ENCODE results near the gene HNRNPCL1. TPM values are rescaled to one million over a fixed set of nuclear protein-coding genes. Genes with fewer than 3 reads are reported as not detected.
"Not testable (repeated sequence)": the region's sequence is repeated elsewhere in the genome, so short reads cannot be mapped to it uniquely, and the experiment has no call there.

HNRNPCL1 gene
- not detected for total RNA-seq
- long read RNA-seq = 0 reads

DNA sequence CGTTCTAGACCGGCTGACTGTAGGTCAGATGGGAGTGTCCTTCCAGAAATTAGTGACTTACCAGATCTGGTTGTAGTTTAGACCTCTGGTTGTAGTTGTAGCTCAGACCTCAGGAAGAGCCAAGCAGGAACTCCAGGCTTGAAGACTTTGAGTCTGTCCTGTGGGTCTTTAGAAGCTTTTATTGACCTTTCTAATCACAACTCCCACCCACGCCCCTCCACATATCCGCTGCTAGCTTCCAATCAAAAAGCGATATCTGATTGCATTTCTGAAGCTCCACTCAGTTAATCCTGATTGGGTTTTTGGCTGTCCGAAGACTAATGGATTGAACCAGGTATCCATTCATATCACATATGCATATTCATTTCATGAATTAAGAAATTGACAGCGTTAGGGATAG is at the start of gene HNRNPCL1:
Gene HNRNPCL1, minus strand, starts transcription at position 101 of the 400 bp plus-strand sequence. CDS start 431 bp downstream, outside the sequence.
- H3K4me3 ChIP-seq; H3K36me3 ChIP-seq; H3K27ac ChIP-seq (replicated peaks); intact Hi-C loops (cut with micrococcal nuclease); H3K4me1 ChIP-seq; DNase-seq: not testable (repeated sequence)
- Histone ChIP-seq H3K9me3 (replicated peaks) (peaks cover 22% of the 10 kb centered on the region), H3K27me3 (ENCODE audit: low read depth) (peaks cover 35% of the 10 kb centered on the region)

- H3K27me3 ChIP-seq (ENCODE audit: low read depth); H3K4me1 ChIP-seq; H3K27ac ChIP-seq (replicated peaks); H3K9me3 ChIP-seq (replicated peaks); H3K4me3 ChIP-seq; H3K36me3 ChIP-seq; intact Hi-C loops (cut with micrococcal nuclease); DNase-seq: not testable (repeated sequence)
Measured at GRCh38 chr1:12898170-12898569, 49.6 kb upstream of the HNRNPCL1 start, which contains the start of gene PRAMEF10. Gene PRAMEF10 (minus strand): TSS chr1:12898270. CDS start chr1:12895847, 2,423 bp downstream.

- H3K9me3 ChIP-seq (replicated peaks); DNase-seq; H3K4me3 ChIP-seq; intact Hi-C loops (cut with micrococcal nuclease); H3K27me3 ChIP-seq (ENCODE audit: low read depth); H3K27ac ChIP-seq (replicated peaks); H3K36me3 ChIP-seq; H3K4me1 ChIP-seq: not testable (repeated sequence)
Measured at GRCh38 chr1:12886101-12886500, 37.6 kb upstream of the HNRNPCL1 start, which contains the start of gene PRAMEF4. Gene PRAMEF4 (minus strand): TSS chr1:12886201. CDS start chr1:12883394, 2,807 bp downstream.

DNA sequence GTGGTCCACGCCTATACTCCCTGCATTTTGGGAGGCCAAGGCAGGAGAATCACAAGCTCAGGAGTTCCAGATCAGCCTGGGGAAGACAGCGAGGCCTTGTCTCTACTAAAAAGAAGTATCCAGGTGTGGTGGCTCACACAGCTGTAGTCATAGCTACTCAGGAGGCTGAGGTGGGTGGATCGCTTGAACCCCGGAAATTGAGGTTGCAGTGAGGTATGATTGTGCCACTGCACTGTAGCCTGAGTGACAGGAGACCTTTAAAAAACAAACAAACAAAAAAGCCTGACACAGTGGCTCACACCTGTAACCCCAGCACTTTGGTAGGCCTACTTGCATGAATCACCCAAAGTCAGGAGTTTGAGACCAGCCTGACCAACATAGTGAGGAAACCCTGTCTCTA is 29.9 kb upstream of the HNRNPCL1 start:
- H3K27ac ChIP-seq (replicated peaks); intact Hi-C loops (cut with micrococcal nuclease); DNase-seq; H3K4me3 ChIP-seq; H3K27me3 ChIP-seq (ENCODE audit: low read depth); H3K9me3 ChIP-seq (replicated peaks); H3K4me1 ChIP-seq; H3K36me3 ChIP-seq: not testable (repeated sequence)

- H3K4me1 ChIP-seq; H3K9me3 ChIP-seq (replicated peaks); H3K27ac ChIP-seq (replicated peaks); H3K4me3 ChIP-seq; H3K36me3 ChIP-seq; intact Hi-C loops (cut with micrococcal nuclease); DNase-seq: not testable (repeated sequence)
- H3K27me3 ChIP-seq (ENCODE audit: low read depth) = peaks cover 21% of the 10 kb centered on the region
Measured at GRCh38 chr1:12863131-12863880, 14.8 kb upstream of the HNRNPCL1 start.

GRCh38 chr1:12856786-12857185 is 8.3 kb upstream of the HNRNPCL1 start, which contains the start of gene PRAMEF2:
Gene PRAMEF2 (plus strand): TSS chr1:12857086. CDS start chr1:12859010, 1,924 bp downstream.
- H3K4me1 ChIP-seq; H3K4me3 ChIP-seq; H3K36me3 ChIP-seq; intact Hi-C loops (cut with micrococcal nuclease); H3K9me3 ChIP-seq (replicated peaks); H3K27ac ChIP-seq (replicated peaks); DNase-seq: not testable (repeated sequence)
- peaks cover 42% of the 10 kb centered on the region for H3K27me3 ChIP-seq (ENCODE audit: low read depth)

GRCh38 chr1:12851779-12852178 is 3.3 kb upstream of the HNRNPCL1 start:
- H3K4me3 ChIP-seq = no peak overlapping the region
- peaks cover 47% of the 10 kb centered on the region for H3K27me3 ChIP-seq (ENCODE audit: low read depth)
- TF ChIP-seq CTCF (IDR thresholded peaks at IDR 0.05; ENCODE audit: borderline replicate concordance) = no peak
- no peak for DNase-seq
- no peaks in the 10 kb centered on the region for H3K4me1 ChIP-seq
- intact Hi-C loops (cut with micrococcal nuclease) = no loop called here
- no peak overlapping the region for H3K27ac ChIP-seq (replicated peaks)
- H3K36me3 ChIP-seq = no peaks in the 10 kb centered on the region
- H3K9me3 ChIP-seq (replicated peaks) = peaks cover 14% of the 10 kb centered on the region

GRCh38 chr1:12833251-12833650 is 15.3 kb downstream of the HNRNPCL1 start:
- H3K4me3 ChIP-seq; intact Hi-C loops (cut with micrococcal nuclease); H3K36me3 ChIP-seq; H3K9me3 ChIP-seq (replicated peaks); H3K27ac ChIP-seq (replicated peaks); H3K4me1 ChIP-seq; DNase-seq: not testable (repeated sequence)
- H3K27me3 ChIP-seq (ENCODE audit: low read depth) = peaks cover 16% of the 10 kb centered on the region

GRCh38 chr1:12831310-12831709 is 17.2 kb downstream of the HNRNPCL1 start, which contains the start of gene PRAMEF11:
Gene PRAMEF11 (minus strand): TSS chr1:12831410. CDS start chr1:12828789, 2,621 bp downstream.
- H3K36me3 ChIP-seq; H3K9me3 ChIP-seq (replicated peaks); DNase-seq; H3K27me3 ChIP-seq (ENCODE audit: low read depth); H3K4me1 ChIP-seq; H3K27ac ChIP-seq (replicated peaks); intact Hi-C loops (cut with micrococcal nuclease); H3K4me3 ChIP-seq: not testable (repeated sequence)

DNA sequence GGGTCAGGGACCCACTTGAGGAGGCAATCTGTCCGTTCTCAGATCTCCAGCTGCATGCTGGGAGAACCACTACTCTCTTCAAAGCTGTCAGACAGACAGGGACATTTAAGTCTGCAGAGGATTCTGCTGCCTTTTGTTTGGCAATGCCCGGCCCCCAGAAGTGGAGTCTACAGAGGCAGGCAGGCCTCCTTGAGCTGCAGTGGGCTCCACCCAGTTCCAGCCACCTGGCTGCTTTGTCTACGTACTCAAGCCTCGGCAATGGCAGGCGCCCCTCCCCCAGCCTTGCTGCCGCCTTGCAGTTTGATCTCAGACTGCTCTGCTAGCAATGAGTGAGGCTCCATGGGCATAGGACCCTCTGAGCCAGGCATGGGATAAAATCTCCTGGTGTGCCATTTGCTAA is 29.5 kb downstream of the HNRNPCL1 start:
- H3K4me1 ChIP-seq; H3K9me3 ChIP-seq (replicated peaks); DNase-seq; H3K36me3 ChIP-seq; intact Hi-C loops (cut with micrococcal nuclease); H3K27ac ChIP-seq (replicated peaks); H3K4me3 ChIP-seq: not testable (repeated sequence)
- H3K27me3 ChIP-seq (ENCODE audit: low read depth) = peaks cover 32% of the 10 kb centered on the region
